Measurements from ENCODE around the gene TIMM10B.

TIMM10B gene

DNA sequence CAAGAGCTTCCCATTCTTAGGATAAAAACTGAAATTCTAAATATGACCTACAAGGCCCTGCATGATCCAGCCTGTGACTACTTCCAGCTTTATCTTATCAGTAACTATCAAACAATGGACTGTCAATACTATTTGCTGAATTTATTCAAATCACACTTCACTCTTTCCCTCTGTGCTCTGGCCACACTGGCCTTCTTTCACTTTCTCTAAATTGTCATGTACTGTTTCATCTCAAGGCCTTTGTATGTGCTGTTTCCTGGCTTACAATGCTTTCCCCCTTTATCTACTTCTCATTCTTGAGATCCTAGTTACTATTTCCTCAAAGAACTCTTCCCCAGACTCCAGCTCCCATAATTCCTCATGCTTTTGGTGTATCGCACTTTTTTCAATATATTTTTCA lies 5.6 kb downstream of the TIMM10B start:
- H3K4me3 ChIP-seq (ENCODE audit: control insufficient read depth, low read depth, low read length) = no peak overlapping the region
- DNase-seq (ENCODE audit: low read depth) = no peak
- TF ChIP-seq, protein P1, sequence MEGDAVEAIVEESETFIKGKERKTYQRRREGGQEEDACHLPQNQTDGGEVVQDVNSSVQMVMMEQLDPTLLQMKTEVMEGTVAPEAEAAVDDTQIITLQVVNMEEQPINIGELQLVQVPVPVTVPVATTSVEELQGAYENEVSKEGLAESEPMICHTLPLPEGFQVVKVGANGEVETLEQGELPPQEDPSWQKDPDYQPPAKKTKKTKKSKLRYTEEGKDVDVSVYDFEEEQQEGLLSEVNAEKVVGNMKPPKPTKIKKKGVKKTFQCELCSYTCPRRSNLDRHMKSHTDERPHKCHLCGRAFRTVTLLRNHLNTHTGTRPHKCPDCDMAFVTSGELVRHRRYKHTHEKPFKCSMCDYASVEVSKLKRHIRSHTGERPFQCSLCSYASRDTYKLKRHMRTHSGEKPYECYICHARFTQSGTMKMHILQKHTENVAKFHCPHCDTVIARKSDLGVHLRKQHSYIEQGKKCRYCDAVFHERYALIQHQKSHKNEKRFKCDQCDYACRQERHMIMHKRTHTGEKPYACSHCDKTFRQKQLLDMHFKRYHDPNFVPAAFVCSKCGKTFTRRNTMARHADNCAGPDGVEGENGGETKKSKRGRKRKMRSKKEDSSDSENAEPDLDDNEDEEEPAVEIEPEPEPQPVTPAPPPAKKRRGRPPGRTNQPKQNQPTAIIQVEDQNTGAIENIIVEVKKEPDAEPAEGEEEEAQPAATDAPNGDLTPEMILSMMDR (IDR thresholded peaks at IDR 0.05; ENCODE audit: control insufficient read depth, insufficient read depth, low read depth, low read length, missing control alignments) = no peak

DNA sequence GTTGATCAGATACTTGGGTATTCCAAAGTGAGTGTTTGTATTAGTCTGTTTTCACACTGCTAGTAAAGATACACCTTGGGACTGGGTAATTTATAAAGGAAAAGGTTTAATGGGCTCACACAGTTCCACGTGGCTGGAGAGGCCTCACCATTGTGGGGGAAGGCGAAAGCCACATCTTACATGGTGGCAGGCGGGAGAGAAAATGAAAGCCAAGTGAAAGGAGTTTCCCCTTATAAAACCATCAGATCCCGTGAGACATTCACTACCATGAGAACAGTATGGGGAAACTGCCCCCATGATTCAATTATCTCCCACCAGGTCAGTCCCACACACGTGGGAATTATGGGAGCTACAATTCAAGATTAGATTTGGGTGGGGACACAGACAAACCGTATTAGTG lies 7.0 kb downstream of the TIMM10B start:
- DNase-seq (ENCODE audit: low read depth) = no peak
- H3K4me3 ChIP-seq (ENCODE audit: control insufficient read depth, low read depth, low read length) = no peak overlapping the region
- TF ChIP-seq, protein P1 (IDR thresholded peaks at IDR 0.05; ENCODE audit: control insufficient read depth, insufficient read depth, low read depth, low read length, missing control alignments) = no peak

DNA sequence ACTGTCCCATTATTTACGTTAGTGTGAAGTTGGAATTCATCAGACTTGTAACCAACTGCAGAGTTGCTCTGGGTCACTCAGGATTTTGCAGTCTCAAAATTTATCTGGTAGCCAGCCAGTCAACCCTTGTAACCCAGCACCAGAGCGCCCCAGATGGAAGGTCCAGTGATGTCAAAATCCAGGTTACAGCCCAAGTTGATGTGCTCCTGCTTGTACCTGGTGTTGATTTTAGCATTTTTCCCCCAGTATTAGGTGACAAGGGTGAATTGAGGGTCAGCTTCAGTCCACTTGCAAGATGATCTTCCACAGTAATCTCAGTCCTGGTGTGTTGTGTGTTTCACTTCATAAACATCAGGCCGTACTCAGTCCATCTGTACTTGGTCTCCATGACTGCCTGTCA lies 7.5 kb downstream of the TIMM10B start:
- no peak overlapping the region for H3K4me3 ChIP-seq (ENCODE audit: control insufficient read depth, low read depth, low read length)
- no peak for DNase-seq (ENCODE audit: low read depth)
- TF ChIP-seq, protein P1 (IDR thresholded peaks at IDR 0.05; ENCODE audit: control insufficient read depth, insufficient read depth, low read depth, low read length, missing control alignments) = no peak

DNA sequence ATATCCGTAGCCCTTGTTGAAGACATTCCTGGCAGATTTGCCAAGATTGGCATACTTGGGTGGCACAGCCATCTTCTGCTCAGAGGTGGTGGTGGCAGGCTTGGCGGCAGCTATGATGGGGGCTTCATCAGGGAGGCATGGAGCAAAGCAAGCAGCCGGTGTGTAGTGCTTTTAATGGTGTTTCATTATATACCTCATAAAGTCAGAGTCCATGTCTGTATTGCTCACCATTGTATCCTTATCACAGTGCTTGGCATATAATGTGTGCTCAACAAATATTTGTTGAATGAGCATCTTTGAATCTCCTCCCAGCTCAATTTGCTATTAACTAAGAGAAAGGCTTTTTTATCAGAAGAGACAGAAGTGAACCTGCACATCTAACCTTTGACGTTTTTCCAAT lies 8.0 kb downstream of the TIMM10B start:
- no peak overlapping the region for H3K4me3 ChIP-seq (ENCODE audit: control insufficient read depth, low read depth, low read length)
- DNase-seq (ENCODE audit: low read depth) = no peak
- TF ChIP-seq, protein P1 (IDR thresholded peaks at IDR 0.05; ENCODE audit: control insufficient read depth, insufficient read depth, low read depth, low read length, missing control alignments) = no peak

DNA sequence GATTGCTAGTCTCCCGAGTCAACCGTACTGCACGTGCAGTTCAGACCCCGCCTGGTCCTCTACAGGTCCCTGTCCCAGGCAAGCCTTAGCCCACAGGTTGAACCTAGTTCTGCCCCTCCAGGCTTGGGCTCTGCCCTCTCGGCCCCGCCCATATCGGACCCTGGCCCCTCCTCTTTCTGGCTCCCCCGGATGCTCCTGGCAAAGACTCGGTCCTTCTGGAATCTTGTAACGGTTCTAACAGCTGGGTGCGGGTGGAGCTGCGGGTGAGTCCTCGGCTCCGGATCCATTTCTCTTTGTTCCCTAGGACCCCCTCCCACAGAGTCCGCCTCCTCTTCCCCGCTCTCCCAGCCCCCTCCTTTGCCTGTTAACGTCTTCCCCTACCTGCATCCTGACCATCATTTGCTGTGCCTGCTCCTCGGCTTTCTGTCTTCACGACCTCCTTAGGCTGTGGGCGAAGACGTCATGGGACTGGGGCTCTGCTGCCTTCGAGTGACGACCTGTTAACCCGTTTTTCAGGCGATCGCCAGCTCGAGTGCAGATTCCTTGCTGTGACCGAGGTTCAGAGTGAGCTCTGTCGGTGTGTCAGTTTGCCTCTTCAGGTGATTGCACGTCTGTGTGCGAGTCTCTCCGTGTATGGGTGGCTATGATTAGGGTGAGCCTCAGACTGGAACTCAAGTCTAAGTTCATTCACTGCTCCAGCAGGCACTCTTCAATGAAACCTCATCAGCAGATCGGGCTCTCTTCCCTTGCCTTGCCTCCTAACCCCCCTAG lies 16.0 kb downstream of the TIMM10B start, which contains the start of gene DNHD1:
TSS of gene DNHD1 (plus strand) at position 212 of the 771 bp plus-strand sequence. CDS start 936 bp downstream, outside the sequence.
- no peak for DNase-seq (ENCODE audit: low read depth)
- TF ChIP-seq, protein P1 (IDR thresholded peaks at IDR 0.05; ENCODE audit: control insufficient read depth, insufficient read depth, low read depth, low read length, missing control alignments) = no peak
- no peak within 1 kb of the TSS for H3K4me3 ChIP-seq (ENCODE audit: control insufficient read depth, low read depth, low read length)

DNA sequence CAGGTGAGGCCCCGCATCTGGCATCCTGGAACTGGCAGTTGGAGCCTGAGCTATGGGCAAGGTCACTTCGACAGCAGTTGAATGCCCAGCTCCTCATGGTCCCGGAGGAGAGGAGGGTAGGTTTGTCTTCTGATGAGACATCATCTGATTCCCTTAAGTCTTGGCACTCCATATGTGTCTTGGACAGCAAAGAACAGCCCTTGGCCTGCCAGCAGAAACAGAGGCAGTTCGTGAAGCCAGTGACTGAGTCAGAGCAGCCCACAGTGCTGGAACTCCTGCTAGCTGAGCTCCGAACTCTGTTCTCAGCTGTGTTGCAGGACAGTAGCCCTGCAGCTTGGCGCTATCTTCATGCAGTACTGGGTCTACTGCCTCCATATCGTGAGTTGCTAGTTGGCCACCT lies 16.8 kb downstream of the TIMM10B start:
- peak; percentile 51 for DNase-seq (ENCODE audit: low read depth)
- H3K4me3 ChIP-seq (ENCODE audit: control insufficient read depth, low read depth, low read length) = no peak overlapping the region
- TF ChIP-seq, protein P1 (IDR thresholded peaks at IDR 0.05; ENCODE audit: control insufficient read depth, insufficient read depth, low read depth, low read length, missing control alignments) = no peak
